Chondrocyte (in vitro differentiated cells): ENCODE data around the gene CACHD1. TPM values are rescaled to one million over a fixed set of nuclear protein-coding genes. Genes with fewer than 3 reads are reported as not detected.
A peak's percentile ranks its signal among the peaks of the same experiment; 100 is the strongest.

Source experiments
- DNase-seq: peaks from one replicate; pipeline ENCODE4 v3.0.0; 2021; ENCODE audit warnings: mixed read lengths, low spot score
- H3K27ac Mint-ChIP-seq: one replicate; pipeline ENCODE4 v1.8.0; 2021; ENCODE audit warnings: mild to moderate bottlenecking, moderate library complexity, mixed read lengths; ENCODE audit not compliant: unreplicated experiment
- H3K27me3 Mint-ChIP-seq: 2 replicates; pipeline ENCODE4 v1.8.0; 2021; ENCODE audit warnings: low read depth, mixed read lengths
- H3K36me3 Mint-ChIP-seq: 2 replicates; pipeline ENCODE4 v1.8.0; 2021; ENCODE audit warnings: low read depth, mixed read lengths
- H3K4me1 Mint-ChIP-seq: 2 replicates; pipeline ENCODE4 v1.8.0; 2021; ENCODE audit warnings: low read depth, mild to moderate bottlenecking, mixed read lengths
- H3K4me3 Mint-ChIP-seq: one replicate; pipeline ENCODE4 v1.8.0; 2021; ENCODE audit warnings: mild to moderate bottlenecking, moderate library complexity, mixed read lengths; ENCODE audit not compliant: unreplicated experiment
- H3K9me3 Mint-ChIP-seq: 2 replicates; pipeline ENCODE4 v1.8.0; 2021; ENCODE audit warnings: low read depth, mixed read lengths
- total RNA-seq: library from RNA; stranded (reverse); gene quantifications from 3 replicates; pipeline ENCODE4 v1.2.1, GENCODE V29; 2021
- TF ChIP-seq, protein P1 (sequence below): fragments of 200-600 bp; sonication (generic); IDR thresholded peaks from 2 replicates; pipeline ENCODE4 v1.5.0; 2021; ENCODE audit warnings: antibody characterized with exemption, mild to moderate bottlenecking, moderate library complexity

The CACHD1 gene
- total RNA-seq, 1 donor from 2014 or later: 10.5 TPM

DNA sequence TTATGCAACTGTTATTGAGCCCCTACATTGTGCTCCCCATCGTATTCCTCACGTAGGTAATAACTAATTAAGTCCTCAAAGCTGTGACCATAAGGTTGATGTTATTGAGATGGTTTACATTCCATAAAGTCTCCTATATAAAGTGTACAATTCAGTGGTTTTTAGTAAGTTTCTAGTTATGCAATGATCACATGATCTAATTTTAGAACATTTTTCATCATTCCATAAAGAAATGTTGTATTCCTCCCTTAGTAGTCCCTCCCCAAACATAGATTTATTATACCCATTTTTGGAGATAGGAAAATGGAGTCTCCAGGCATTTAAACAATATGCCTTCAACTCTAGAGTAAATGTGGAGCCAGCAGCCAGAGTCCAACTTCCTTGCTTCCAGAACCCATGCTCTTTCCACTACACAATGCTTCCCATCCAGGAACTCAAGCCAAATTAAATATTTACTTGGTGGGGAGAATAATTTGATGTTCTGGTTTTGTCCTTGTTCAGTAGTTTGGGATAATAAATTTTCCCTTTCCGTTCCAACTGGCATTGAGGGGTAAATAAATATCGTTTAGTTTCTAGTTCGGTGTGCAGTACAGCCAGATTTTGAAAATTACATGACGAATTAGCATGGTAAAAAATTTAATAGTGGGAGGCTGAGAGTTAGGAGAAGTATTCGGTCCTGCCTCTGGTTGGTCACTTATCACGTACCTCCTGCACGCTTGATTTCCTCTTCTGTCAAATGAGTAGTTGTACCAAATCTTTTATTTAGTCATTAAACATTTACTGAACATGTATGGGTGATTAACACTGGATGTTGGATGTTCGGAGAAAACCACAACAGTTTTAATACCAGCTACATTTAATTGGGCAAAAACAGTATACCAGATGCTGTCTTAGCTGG lies 66.3 kb downstream of the CACHD1 start:
- Mint-ChIP-seq H3K27ac (peak overlapping the region; percentile 15), H3K27me3 (no peaks in the 10 kb centered on the region), H3K36me3 (no peaks in the 10 kb centered on the region), H3K4me1 (peaks cover 59% of the 10 kb centered on the region), H3K9me3 (peaks cover 3% of the 10 kb centered on the region), H3K4me3 (no peak overlapping the region)
- DNase-seq: no peak
- TF ChIP-seq, protein P1, sequence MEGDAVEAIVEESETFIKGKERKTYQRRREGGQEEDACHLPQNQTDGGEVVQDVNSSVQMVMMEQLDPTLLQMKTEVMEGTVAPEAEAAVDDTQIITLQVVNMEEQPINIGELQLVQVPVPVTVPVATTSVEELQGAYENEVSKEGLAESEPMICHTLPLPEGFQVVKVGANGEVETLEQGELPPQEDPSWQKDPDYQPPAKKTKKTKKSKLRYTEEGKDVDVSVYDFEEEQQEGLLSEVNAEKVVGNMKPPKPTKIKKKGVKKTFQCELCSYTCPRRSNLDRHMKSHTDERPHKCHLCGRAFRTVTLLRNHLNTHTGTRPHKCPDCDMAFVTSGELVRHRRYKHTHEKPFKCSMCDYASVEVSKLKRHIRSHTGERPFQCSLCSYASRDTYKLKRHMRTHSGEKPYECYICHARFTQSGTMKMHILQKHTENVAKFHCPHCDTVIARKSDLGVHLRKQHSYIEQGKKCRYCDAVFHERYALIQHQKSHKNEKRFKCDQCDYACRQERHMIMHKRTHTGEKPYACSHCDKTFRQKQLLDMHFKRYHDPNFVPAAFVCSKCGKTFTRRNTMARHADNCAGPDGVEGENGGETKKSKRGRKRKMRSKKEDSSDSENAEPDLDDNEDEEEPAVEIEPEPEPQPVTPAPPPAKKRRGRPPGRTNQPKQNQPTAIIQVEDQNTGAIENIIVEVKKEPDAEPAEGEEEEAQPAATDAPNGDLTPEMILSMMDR: no peak

DNA sequence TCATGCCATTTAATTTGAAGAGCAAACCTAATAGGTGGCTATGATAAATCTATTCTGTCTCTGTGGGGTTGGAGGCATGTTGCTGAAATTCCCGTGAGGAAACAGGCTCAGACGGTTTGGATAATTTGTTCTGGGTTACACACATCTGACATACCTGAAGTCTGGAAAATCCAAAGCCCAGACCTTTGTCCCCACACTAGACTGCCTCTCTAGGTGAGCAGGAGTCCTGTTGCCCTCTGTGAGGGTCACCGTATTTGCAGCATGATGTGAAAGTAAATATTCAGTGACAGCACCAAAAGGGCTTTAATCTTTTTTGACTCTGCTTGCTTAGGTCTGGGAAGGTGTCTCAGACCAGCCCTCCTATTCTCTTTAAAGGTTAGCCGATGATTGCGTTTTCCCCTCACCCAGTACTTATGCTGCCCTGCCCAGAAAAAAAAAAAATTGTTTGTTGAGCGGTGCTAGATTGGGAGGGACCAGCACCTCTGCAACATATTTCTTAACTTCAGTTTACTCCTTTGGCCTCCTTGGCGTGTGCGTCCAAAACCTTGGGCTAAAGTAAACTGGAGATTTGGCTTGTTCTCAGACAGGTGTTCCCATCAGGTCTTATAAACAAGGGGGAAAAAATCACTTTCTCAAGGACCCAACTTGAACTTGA lies 67.0 kb downstream of the CACHD1 start:
- Mint-ChIP-seq H3K27ac (no peak overlapping the region), H3K36me3 (no peaks in the 10 kb centered on the region), H3K9me3 (peaks cover 3% of the 10 kb centered on the region), H3K27me3 (no peaks in the 10 kb centered on the region), H3K4me3 (no peak overlapping the region), H3K4me1 (peaks cover 56% of the 10 kb centered on the region)
- DNase-seq: no peak
- TF ChIP-seq, protein P1: no peak

DNA sequence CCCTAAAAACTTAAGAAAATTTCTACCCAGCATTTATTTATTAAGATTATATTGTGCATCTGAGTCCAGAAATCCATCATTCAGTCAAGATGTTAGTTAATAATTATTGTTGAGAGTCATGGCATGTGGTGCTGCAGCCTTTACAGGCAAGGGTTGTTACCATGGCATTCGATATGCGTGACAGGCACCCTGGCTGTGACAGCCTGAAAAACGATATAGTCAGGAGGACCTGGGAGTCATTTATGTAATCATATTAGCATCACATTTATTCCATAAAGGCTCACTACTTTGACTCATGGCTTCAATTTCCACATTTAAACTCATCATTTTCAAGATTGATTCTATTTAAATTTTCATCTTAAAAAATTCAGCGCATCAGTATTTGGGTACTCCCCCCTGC lies 68.0 kb downstream of the CACHD1 start:
- Mint-ChIP-seq H3K36me3 (no peaks in the 10 kb centered on the region), H3K27ac (no peak overlapping the region), H3K4me3 (no peak overlapping the region), H3K4me1 (peaks cover 49% of the 10 kb centered on the region), H3K27me3 (no peaks in the 10 kb centered on the region), H3K9me3 (peaks cover 3% of the 10 kb centered on the region)
- TF ChIP-seq, protein P1: no peak
- DNase-seq: no peak

DNA sequence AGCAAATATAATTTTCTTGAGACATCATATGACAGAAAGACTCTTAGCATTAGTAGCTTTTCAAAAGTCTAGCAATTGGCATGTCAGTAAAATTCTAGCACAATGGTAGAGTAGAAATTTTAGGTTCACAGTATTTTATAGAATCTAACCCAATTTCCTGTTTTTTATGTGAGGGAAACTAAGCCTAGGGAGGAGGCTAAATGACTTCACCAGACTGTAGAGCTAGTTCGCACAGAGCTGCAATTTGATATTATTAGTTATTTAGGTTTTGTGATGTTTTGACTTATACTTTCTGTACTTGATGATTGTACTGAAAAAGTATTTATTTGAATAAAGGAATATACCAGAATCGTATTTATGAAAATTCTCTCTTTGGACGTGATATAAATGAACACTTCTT lies 68.5 kb downstream of the CACHD1 start:
- Mint-ChIP-seq H3K27me3 (no peaks in the 10 kb centered on the region), H3K36me3 (no peaks in the 10 kb centered on the region), H3K4me3 (no peak overlapping the region), H3K9me3 (peaks cover 3% of the 10 kb centered on the region), H3K27ac (peak overlapping the region; percentile 12), H3K4me1 (peaks cover 49% of the 10 kb centered on the region)
- DNase-seq: no peak
- TF ChIP-seq, protein P1: no peak

DNA sequence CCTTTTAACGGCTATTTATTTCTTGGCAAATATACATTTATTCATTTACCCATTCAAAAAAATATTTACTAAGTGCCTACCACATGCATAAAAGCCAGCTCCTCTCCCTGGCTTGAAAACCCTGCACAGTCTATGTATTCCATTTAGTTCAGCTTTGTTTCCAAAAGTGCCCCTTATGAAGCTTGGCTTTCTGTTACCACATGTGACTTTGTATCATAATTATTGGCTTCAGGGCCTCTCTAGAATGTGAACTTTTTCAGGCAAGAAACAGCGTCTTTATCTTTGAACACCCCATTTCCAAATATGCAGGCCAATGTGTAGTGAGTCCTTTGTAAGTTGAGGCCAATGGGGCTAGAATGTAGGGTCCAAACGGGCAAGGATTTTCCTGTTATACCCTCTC lies 69.4 kb downstream of the CACHD1 start:
- Mint-ChIP-seq H3K27me3 (no peaks in the 10 kb centered on the region), H3K27ac (no peak overlapping the region), H3K4me1 (peaks cover 54% of the 10 kb centered on the region), H3K4me3 (no peak overlapping the region), H3K9me3 (peaks cover 3% of the 10 kb centered on the region), H3K36me3 (no peaks in the 10 kb centered on the region)
- no peak for DNase-seq
- TF ChIP-seq, protein P1: no peak
